Measurements from ENCODE around the gene TRIM38.
"Not testable (repeated sequence)": the region's sequence is repeated elsewhere in the genome, so short reads cannot be mapped to it uniquely, and the experiment has no call there.

The TRIM38 gene, protein sequence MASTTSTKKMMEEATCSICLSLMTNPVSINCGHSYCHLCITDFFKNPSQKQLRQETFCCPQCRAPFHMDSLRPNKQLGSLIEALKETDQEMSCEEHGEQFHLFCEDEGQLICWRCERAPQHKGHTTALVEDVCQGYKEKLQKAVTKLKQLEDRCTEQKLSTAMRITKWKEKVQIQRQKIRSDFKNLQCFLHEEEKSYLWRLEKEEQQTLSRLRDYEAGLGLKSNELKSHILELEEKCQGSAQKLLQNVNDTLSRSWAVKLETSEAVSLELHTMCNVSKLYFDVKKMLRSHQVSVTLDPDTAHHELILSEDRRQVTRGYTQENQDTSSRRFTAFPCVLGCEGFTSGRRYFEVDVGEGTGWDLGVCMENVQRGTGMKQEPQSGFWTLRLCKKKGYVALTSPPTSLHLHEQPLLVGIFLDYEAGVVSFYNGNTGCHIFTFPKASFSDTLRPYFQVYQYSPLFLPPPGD

DNA sequence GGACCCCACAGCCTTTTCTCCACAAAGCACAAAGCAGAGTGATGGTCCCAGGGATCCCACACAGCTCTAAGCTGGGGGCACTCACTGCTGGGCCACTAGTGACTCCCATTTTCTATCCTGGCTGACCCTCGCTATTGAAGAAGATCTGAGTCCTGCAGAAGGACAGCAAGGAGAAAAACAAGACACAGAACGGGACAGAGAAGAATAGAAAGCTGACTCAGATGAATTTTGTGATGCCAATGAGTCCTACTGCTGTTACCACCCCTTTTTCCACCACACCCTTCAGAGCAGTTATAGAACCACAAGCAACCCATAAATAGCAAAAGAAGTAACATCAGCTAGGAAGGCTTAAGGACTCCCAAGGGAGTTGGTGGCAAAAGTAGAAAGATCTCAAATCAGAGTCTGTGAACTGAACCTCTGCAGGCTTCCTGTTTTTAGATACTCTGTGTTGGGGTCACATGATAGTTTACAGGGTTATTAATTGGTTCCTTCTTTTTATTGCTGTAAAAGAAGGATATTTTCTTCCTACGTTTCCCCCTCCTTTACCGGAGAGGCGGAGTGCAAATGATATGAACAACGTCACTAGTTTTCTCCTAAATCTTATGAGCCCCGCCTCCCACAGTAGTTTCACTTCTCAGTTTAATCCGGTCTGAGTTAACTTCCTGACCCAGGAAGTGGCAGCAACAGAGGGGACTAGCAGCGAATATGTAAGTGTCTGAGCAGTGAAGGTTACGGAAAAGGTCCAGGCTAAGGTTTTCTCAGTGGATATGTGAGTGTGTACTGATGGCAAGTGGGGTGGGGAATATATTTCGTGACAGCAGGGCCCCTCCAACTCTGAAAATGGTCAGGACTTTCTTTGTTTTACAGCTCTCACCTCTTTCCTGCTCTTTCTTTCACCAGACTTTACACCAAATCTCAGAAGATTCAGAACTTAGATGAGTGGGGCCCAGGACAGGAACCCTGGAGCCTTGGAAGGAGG, at the start of gene TRIM38:
Gene TRIM38, plus strand, starts transcription at position 654 of the 979 bp plus-strand sequence. CDS start 3,721 bp downstream, outside the sequence.
- DNase-seq (ENCODE audit: low read depth in 2 of 3, low spot score in 2 of 3): peak; percentile 12 to 39 (median 19)

DNA sequence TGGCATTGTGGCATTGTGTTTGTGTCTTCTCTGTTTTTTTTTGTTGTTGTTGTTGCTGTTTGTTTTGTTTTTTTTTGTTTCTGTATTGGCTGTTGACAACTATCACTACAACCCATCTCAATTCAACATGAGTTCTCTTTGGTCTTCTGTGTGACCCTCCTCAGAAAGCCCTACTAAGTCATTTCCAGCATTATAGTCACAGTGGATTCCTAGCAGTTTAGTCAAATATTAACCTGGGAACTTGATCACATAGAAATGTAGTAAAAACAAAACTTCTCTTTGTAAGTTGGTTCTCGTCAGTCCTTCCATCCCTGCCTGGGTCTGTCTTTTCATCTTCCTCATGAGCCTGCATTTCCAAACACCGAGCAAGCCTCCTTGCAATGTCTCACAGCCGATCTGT, 48.9 kb upstream of the TRIM38 start:
- DNase-seq (ENCODE audit: low read depth in 2 of 3, low spot score in 2 of 3): no peak

DNA sequence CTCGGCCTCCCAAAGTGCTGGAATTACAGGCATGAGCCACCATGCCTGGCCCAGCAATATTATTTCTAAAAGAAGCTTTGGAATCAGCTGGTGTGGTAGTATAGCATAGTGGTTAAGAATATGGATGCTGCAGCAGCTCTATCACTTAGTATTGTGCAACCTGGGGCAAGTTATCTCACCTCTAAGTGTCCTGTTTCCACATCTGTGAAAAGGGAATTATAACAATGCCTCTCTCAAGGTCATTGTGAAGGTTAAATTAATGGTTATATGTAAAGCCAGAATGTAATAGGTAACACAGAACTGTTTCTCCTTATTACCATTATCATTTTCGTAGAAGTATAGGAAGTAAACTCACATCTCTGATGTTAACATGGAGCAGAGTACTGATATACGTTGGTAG, 46.3 kb upstream of the TRIM38 start:
- no peak for DNase-seq (ENCODE audit: low read depth in 2 of 3, low spot score in 2 of 3)

DNA sequence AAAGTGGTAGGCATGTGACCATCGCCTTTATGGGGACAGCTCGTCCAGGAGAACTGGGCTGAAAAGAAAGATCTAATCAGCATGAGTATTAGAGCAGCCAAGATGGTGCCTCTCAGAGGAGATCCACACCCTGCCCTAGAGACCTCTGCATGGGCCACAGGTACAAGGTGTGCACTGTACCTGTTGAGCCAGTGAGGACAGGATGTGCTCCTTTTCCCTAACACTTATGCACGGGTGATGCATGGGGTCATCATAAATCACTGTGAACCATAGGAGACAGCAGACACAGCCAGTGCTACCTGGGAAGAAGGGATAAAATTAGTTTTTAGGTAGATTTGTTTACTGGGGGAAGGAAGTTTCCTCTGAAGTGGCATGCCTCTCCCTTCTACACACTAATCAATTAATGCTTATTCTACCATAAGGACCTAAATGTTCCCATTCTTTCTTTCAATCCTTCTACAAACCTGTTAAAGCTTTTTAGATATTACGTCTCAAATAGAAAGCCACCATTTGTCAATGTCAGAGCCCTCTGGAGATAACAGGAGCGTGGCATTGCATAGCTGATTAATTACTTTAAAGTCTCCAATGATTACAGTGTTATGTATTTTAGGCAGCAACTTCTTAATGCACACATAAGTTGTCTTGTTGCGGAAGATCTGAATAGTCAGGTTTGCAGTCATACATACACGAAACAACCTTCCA, 45.7 kb upstream of the TRIM38 start:
- no peak for DNase-seq (ENCODE audit: low read depth in 2 of 3, low spot score in 2 of 3)

DNA sequence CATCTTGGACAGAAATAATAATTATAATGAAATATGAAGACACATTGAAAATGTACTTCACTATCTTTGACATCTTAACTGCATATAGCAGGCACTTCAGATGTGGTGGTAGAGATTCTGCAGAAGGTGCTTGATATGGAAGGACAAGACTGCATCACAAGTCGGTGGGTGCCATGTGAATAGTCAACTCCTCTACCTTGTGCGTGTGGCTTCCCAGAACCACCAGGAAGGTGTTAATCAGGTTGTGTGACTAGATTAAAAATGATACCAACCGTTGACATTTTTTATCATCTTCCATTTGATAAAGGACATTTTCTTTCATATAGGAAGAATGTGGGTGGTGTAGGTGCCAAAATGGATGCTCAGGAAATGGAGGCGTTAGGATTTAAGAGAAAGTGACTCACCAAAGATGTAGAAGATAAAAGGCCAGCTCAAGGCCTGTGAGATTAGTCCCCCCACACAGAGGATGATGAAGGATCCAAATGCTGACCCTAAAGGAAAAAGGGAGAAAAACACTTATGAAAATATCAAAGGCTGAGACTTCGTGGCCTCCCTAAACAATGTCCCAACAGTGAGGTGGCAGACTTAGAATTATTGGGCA, 44.4 kb upstream of the TRIM38 start:
- no peak for DNase-seq (ENCODE audit: low read depth in 2 of 3, low spot score in 2 of 3)

DNA sequence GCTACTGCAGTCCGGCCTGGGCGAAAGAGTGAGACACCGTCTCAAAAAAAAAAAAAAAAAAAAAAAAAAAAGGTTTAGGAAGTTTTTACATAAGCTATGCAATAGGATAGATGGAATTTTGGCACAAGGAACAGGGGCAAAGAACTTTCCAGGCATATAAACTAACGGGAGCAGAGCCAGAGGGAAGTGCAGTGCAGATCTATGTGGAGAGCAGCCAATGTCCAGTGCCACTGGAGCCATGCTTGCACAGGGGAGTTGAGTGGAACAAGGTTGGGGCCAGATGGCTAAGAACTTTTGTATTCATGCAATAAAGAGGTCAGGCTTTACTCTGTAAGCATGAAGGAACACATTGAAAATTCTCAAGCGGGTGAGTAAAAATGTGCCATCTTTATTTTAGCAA, 42.9 kb upstream of the TRIM38 start:
- DNase-seq (ENCODE audit: low read depth in 2 of 3, low spot score in 2 of 3): no peak

DNA sequence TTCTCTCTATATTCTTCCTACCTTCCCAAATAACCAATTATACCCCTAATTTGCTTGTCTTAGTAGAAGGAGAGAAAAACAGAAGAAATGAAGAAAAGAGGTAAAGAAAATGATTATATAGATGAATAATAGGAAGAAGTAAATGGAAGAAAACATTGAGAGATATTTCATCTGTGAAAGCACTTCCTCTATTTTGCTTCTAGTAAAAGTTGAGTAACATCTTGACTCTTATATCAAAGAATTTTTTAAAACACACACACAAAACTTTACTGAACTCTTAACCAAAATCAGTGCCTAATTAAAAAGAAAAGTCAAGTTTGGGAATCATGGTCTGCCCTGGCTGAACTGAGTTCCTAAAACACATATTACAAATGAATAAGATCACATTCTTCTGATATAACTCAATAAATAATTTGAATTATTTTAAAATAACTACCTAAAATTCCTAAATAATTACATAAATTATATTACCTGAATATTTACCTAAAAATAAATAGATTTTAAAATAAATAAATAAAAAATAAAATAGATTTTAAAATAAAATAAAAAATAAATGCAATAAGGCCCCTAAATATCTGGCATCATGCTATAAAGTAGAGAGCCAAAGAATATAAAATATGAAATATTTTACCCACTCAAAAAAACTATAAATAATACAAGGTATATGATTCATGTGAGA, 40.9 kb upstream of the TRIM38 start:
- DNase-seq (ENCODE audit: low read depth in 2 of 3, low spot score in 2 of 3): no peak

DNA sequence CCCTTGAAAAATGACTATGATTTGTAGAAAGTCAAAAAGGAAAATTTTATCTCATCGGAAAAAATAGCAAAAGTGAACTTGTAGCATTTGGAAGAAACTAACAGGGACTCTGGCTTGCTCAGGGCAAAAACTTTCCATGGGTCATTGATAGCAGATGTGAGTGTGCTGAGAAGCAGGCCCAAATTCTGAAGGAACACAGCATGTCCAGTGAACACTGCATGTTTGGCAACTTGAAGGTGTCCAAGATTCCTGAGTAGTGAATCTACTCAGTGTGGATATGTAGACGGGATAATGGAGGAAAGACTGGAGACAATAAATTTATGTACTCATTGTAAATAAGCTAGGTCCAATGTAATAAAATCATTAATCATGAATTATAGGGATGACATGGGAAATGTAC, 40.3 kb upstream of the TRIM38 start:
- no peak for DNase-seq (ENCODE audit: low read depth in 2 of 3, low spot score in 2 of 3)

DNA sequence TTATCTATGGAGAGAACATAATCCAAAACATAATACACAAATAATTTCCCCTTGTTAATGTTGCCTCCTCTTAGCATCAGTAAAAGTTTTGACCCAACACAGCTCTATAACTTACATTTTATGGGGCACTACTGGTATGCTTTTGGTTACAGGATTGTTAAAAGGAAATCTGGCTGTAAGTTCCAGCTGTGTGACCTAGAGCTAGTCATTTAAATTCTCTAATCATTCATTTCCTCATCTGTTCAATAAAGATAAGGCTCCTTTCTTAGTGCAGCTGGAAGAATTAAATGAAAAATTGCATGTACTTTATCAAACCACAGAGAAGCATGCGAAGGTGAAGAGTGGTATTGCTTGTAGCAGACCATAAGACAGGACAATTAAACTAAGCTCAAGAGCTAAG, 36.7 kb upstream of the TRIM38 start:
- DNase-seq (ENCODE audit: low read depth in 2 of 3, low spot score in 2 of 3): no peak

DNA sequence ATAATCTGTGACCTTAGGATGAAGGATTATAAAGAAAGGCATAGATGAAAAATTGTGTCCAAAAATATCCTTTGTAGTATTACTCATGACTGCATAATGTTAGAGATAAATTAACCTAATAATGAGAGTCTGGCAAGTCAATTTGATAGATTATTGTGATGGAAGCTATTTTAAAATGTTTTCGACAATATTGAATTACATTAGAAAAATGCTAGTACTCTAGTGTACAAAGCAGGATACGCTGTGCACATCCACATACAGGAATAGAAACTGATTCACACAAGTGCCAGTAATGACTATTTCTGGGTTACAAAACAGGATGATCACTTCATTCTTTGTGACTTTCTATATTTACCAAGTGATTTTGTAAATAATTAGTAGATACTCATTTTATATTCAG, 35.4 kb upstream of the TRIM38 start:
- DNase-seq (ENCODE audit: low read depth in 2 of 3, low spot score in 2 of 3): no peak

DNA sequence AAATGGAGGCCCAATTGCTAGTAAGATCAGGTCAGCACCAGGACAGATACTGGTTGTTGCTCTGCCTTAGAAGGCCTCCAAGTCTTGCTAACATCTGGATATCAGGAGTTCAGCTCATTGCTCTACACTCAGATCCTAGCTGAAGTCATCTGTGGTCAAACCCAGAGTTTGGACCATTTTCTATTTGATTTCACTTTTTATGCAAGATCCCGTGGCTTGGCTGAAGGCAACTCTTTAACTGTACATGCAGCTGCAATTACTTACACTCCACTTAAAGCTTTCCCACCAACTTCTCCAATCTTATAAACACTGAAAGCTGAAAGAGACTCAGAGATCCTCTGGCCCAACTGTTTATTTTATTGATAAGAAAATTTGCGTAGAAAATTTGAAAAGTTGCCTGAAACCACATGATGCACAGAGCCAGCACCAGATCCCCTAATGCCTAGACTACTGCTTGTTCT, 34.8 kb upstream of the TRIM38 start:
- no peak for DNase-seq (ENCODE audit: low read depth in 2 of 3, low spot score in 2 of 3)

DNA sequence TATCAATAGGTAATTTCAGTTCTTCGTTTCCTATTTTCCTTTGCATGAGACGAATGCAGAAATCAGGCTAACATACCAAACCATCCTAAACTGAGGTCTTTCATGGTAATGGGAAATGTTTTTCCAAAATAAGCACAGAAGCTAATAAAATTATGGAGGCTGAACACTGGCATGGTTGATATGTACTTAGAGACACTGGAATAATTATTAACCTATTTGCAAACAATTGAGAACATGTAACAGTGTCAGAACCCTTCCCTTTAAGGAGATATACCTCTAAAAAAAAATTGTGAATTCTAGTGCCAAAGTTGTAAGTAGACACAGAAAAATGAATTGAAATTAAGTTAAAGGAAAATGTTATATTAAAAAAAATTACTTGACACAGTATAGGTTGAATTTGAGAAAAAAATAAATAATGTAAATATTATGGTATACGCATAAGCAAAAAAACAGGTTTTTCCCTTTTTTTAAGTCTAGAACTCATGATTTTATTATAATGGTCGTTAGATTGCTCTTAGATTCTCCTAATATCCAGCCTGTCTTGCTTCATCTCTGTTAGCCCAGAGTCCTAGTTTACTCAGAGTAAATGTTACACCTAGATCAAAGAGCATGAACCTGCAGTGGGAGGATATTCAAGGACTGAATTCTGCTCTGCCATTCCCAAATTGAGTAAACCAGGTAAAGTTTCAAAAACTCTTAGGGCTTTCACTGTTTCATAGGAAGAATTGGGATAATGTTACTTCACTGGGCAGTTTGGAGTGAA, 33.9 kb upstream of the TRIM38 start:
- no peak for DNase-seq (ENCODE audit: low read depth in 2 of 3, low spot score in 2 of 3)

DNA sequence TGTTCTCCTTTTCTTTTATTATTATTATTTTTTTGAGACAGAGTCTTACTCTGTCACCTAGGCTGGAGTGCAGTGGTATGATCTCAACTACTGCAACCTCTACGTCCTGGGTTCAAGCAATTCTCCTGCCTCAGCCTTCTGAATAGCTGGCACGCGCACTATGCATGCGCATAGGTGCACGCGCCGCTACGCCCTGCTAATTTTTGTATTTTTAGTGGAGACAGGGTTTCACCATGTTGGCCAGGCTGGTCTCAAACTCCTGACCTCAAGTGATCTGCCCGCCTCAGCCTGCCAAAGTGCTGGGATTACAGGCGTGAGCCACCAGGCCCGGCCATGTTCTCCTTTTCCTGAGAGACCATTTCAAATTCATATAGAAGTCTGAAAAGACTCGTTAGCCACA, 32.8 kb upstream of the TRIM38 start:
- DNase-seq (ENCODE audit: low read depth in 2 of 3, low spot score in 2 of 3): not testable (repeated sequence)

DNA sequence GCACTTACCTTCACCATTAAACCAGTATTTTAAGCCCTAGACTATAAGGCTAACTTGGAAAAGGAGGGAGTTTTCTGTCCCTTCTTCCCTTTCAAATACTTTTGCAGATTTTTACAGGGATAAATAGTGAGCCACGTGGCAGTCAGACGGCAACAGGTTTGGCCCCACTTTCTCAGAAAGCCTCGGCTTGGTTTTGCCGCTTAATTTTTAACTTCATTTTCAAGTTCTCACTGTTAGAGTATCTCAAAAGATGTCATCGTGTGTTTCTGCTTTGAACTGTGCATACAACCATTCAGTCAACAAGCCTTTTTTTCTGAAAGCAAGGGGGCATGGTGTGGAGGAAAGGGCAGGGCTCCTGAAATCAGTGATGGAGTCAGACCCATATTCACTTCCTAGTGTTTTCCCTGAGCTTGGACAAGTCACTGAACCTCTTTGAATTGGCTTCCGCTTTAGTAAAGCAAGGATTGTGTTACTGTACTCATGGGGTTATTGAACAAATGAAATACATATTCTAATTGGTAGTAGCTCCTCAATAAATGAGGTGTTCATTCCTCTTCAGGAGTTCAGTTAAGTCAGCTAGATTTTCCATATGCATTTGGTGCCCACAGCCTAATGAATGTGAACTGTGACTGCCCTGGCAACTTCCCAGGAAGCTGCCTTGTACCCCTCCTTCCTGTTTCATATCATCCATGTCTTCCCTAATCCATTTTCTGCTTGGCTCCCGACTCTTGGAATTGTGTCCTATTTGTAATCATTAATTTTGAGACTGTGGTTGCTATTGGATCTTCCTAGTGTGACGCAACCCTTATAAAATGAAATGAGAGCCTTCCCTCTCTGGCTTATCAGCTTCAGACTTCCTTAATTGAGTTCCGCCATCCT, 31.8 kb upstream of the TRIM38 start, which contains the start of gene SLC17A2:
Gene SLC17A2, minus strand, starts transcription at position 160 of the 879 bp plus-strand sequence. CDS start 4,895 bp downstream, outside the sequence.
- no peak for DNase-seq (ENCODE audit: low read depth in 2 of 3, low spot score in 2 of 3)

DNA sequence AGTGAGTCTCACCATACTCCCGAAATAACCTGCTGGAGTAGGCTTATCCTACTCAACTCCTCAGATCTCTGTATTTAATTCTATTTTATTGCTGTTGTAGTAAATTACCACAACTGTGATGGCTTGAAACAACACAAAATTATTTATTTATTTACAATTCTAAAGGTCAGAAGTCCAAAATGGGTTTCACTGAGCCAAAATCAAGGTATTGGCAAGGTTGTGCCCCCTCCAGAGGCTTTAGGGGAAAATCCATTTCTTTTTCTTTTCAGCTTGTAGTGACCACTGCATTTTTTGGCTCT, 31.2 kb upstream of the TRIM38 start:
- no peak for DNase-seq (ENCODE audit: low read depth in 2 of 3, low spot score in 2 of 3)

DNA sequence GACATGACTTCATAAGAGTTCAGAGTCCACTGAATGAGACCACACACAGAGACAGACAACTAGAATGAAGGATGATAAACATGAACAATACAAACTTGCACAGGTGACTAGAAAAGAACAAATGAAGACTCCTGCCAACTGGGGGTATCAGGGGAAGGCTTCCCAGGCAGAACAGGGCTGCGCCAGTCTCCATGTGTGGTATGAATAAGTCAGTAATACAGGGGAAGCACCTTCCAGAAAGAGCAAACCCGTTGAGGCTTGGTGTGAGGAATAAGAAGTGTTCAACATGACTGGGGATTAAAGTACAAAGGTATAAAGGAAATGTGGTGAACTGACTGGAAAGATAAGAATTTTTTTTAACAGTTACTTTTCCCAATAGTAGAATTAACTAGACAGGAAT, 28.4 kb upstream of the TRIM38 start:
- DNase-seq (ENCODE audit: low read depth in 2 of 3, low spot score in 2 of 3): no peak

DNA sequence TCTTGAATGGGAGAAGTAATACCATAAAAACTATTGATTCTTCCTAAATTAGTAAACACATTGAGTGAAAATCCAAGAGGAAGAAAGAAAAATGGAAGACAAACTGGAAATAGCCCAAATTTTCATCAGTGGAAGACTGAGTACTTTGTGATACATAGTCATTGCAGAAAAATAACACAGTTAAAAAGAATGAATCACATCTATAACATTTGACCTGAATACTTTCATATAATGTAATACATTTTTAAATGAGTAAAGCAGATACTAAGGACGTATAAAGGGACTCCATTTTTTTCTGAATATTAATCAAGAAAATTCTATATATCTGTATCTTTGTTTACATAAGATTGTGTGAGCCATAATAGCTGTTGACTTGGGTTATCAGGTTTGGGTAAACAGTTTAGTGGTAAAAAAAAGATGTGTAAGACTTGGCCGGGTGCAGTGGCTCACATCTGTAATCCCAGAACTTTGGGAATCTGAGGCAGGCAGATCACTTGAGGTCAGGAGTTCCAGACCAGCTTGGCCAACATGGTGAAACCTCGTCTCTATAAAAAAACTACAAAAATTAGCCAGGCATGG, 27.8 kb upstream of the TRIM38 start:
- DNase-seq (ENCODE audit: low read depth in 2 of 3, low spot score in 2 of 3): no peak

DNA sequence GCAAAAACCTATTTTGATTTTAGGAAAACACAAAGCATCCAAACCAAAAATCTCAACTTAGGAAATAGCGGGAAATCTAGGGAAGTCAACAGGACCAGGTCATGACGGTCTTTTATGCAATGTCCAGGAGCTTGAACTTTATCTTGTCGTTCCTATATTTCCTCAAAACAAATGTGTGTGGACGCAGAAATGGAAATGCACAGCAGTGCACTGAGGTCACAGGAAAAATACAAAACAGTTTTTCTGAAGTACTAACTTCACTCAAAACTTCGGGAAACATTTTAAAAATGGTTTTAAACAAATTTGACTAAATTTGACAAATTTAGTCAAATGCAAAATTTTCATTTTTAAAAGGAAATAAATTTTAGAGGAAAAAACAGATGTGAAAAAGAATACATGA, 26.6 kb upstream of the TRIM38 start:
- no peak for DNase-seq (ENCODE audit: low read depth in 2 of 3, low spot score in 2 of 3)
